GM12872 (cell line): Measurements from ENCODE around the gene CST9.

ENCODE experiments used
- TF ChIP-seq, protein P1 (sequence below): IDR thresholded peaks from 3 replicates; pipeline ENCODE4 v1.5.1; 2011; ENCODE audit warnings: low read depth, mild to moderate bottlenecking, low read length, moderate library complexity; ENCODE audit not compliant: insufficient read depth

The CST9 gene

DNA sequence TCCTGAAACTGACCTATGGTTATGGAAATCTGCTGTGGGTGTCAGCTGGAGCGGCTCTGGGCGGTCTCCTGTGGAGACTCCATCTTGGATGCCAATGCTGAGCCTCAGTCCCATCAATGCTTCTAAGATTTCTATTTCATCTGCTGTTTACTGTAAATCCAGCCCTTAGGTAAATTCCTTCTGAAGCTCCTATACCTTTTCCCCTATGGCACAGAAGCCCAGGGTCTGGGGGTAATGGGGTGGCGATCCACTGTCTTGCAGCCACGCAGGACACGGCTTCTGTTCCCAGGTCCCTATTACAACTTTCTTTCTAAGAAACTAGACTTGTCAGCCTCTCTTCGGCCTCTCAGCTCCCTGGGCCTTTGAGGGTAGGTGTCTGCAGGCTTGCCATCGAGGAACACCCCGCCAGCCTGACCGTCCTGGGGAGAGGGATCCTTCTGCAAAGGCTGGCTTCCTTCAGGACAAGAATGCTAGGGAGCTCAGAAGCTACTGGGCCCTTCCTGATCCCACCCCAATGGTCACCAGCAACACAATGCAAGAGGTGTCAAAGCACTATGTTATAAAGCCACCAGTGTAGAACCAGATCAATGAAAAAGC lies 25.6 kb upstream of the CST9 start:
- TF ChIP-seq, protein P1, sequence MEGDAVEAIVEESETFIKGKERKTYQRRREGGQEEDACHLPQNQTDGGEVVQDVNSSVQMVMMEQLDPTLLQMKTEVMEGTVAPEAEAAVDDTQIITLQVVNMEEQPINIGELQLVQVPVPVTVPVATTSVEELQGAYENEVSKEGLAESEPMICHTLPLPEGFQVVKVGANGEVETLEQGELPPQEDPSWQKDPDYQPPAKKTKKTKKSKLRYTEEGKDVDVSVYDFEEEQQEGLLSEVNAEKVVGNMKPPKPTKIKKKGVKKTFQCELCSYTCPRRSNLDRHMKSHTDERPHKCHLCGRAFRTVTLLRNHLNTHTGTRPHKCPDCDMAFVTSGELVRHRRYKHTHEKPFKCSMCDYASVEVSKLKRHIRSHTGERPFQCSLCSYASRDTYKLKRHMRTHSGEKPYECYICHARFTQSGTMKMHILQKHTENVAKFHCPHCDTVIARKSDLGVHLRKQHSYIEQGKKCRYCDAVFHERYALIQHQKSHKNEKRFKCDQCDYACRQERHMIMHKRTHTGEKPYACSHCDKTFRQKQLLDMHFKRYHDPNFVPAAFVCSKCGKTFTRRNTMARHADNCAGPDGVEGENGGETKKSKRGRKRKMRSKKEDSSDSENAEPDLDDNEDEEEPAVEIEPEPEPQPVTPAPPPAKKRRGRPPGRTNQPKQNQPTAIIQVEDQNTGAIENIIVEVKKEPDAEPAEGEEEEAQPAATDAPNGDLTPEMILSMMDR = no peak

DNA sequence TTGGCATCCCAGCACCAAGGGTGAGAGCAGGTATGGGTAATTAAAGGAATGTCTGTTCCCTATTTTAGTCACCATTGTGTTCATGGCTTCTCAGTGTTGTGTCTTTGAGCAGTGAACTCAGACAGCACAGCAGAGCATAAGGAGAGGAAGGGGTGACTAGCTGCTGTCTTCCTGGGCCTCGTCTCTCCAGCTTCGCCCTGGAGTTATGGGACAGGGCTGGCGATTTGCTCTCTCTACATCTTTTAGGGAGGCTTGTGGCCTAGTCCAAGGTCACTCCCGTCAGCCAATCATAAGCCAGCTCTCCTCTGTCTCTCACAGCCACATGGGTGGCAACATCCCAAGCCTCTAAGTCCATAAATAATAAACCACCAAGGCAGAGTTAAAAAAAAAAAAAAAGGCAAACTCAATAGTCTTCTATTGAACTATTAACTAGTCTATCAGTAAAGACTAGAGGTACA lies 24.7 kb upstream of the CST9 start:
- TF ChIP-seq, protein P1 = no peak

GRCh38 chr20:23629542-23630391 lies 24.1 kb upstream of the CST9 start:
- TF ChIP-seq, protein P1 = no peak

DNA sequence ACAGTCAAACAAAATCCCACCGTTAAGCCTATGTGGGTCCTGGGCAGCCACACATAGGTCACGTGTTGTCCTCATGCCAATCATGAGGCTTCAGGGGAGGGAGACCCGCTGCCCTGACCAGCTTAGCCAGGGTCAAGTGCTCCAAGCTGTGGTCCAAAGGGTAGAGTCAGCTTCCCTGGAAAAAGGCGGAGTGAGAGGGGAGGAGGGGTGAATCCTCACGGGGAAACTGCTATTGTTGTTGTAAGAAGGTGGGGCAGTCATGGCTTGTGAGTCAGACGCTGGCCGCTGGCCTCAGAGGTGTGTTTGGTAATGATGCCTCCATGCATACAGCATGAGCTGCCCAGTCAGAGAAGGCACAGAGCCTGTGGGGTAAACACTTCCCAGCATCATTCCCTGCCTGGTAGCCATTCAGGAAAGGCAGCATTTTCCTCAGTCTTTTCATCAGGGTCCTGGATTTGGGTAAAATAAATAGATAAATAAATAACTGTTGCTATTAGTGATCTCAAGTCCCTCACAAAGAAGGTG lies 23.4 kb upstream of the CST9 start:
- TF ChIP-seq, protein P1 = no peak

DNA sequence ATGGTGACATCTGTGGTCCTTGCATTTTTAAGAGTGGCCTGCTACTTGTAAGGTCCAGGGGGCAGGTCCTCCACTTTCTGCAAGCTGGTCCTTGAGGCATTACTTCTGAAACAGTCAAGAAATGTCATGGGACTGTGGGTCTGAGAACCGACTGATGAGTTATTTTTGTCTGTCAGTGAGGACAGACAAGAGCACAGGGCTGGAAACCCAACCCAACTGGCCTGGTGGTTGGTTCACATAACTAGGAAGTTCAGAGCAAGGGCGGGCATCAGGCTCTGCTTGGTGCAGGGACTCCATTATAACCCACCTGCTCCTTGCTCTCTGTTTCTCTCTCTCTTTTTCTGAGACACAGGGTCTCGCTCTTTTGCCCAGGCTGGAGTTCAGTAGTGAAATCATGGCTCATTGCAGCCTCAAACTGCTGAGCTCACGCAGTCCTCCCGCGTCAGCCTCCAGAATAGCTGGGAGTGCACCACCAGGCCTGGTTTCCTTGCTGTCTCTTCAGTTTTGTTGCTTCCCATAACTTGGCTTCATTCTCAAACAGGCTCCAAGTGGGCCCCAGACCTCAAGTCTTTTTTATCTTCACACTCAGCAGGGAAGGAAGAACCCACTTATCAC lies 22.8 kb upstream of the CST9 start:
- TF ChIP-seq, protein P1 = no peak

GRCh38 chr20:23627501-23627900 lies 21.8 kb upstream of the CST9 start:
- TF ChIP-seq, protein P1 = no peak

DNA sequence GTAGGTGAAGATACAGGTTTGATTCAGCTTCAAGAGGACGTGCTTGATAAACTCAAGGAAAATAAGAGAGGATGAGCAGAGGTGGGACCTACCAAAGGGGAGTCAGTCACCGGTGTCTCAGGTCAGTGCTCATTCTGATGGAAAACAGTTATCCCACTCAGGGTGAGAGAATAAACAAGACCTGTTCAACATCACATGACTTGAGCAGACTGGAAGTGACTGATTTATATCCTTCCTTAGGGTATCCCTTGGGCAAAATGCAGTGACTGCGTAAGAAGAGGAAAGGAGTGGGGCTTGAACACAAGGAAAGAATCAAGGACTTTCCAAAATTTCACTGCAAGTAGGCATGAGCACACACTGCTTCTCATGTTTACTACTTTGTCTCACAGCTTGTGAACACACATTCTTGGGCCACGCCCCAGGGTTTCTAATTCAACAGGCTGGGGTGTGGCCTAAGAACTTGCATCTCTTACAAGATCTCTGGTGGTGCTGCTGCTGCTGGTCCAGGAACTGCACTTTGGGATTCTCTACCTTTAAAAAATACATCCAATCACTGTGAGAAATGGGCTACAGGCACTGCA lies 20.4 kb upstream of the CST9 start:
- TF ChIP-seq, protein P1 = no peak
